GM19328 (cell line): ENCODE results near the gene MSANTD4.
"Not testable (repeated sequence)": the region's sequence is repeated elsewhere in the genome, so short reads cannot be mapped to it uniquely, and the experiment has no call there.

ENCODE experiments used
- ATAC-seq: cut with Tn5 transposase; IDR thresholded peaks from one replicate; pipeline ENCODE4 v1.9.1; 2021; ENCODE audit warnings: mild to moderate bottlenecking, moderate library complexity; ENCODE audit not compliant: unreplicated experiment

Gene MSANTD4

DNA sequence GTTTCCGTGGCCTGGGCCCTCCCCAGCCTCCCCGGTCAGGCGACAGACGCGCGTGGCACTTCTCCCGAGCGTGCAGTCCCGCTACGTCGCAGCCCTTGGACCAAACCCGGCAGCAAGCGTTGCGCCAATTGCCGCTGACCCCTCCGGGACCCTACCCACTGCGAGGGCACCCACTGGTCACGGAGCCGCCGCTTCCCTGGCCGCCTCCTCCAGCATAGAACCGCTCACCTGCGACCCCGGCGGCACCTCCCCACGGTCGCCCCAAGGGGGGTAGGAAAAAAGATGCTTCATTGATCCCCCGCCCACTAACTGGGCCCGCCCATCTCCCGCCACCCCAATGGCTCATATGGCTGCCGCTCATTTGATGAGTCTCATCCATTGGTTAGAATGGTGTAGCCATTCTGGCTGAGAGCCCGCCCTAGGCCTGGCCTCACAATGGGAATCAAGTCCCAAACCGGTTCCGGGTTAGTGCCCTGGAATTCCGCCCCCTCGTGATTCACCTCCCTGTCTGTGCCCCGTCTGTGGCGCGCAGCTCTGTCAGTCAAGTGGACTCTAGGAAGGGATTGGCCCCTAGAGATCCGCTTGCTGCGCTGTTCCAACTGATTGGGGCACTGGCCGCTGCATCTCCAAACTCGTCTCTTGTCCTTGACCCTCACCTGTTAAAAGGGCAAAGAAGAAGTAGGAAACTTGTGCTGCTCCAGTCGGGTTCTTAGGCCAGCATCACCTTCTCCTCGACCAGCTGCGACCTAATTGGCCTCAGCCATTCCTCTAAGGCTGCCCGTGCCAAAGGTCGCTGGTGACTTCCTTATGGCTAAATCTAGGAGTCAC is at the start of gene MSANTD4:
Gene MSANTD4 (minus strand): TSS at position 274 of the 828 bp plus-strand sequence. CDS start 11,323 bp downstream, outside the sequence.
- ATAC-seq: peak; percentile 98

- no peak for ATAC-seq
Observed at GRCh38 chr11:106070606-106071005, 48.6 kb upstream of the MSANTD4 start.

DNA sequence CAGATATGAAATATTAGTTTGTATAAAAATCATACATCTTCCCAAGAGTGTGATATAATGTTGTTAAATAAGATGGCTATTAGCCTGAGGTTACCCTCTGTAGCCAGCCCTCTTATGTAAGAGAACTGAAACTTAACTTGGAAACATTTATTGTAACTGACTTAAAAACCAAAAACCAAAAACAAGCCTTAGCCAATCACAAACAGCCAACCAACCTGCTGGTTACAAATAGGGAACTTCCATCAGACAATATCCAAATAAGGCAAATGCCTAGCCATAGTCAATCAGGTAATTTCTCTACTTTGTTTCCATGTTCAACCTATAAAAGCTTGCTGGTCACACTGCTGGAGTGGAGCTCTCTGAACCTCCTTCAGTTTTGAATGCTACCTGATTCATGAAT is 41.0 kb upstream of the MSANTD4 start:
- ATAC-seq: no peak

GRCh38 chr11:106061954-106062949 is 40.2 kb upstream of the MSANTD4 start:
- no peak for ATAC-seq

DNA sequence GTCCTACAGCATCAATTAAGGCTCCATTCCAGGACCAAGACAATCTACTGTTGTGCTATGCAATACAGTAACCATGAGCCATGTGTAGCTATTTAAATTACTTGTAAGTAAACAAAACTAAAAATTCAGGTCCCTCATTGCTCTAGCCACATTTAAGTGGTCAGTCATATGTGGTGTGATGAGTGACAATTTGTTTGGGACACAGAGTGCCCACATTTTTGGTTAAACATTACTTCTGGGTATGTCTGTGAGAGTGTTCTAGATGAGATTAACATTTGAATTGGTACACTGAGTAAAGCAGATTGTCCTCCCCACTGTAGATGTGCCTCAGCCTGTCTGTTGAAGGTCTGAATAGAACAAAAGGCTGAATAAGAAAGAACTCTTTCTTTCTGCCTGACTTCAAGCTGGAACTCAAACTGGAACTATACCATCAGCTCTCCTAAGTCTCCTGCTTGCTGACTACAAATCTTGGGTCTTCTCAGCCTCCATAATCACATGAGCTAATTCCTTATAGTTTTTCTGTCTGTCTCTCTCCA is 39.3 kb upstream of the MSANTD4 start:
- no peak for ATAC-seq

DNA sequence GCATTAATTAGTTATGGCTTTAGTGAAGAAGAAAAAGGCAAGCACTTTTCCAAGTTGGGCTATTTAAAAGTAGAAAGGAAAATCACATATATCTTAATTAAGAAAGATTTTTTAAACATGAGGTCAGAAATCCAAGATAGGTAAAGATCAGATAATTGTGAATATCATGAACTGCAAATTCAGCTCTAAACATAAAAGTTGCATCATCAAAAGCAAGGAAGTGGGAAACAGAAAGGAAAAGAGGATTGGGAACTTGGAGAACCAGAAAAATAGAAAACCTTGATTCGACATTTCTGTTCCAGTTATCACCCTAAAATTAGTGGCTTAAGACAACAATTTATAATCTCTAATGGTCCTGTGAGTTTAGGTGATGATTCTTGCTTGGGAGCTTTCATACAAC is 37.6 kb upstream of the MSANTD4 start:
- ATAC-seq: no peak

GRCh38 chr11:106058377-106058776 is 36.3 kb upstream of the MSANTD4 start:
- not testable (repeated sequence) for ATAC-seq

DNA sequence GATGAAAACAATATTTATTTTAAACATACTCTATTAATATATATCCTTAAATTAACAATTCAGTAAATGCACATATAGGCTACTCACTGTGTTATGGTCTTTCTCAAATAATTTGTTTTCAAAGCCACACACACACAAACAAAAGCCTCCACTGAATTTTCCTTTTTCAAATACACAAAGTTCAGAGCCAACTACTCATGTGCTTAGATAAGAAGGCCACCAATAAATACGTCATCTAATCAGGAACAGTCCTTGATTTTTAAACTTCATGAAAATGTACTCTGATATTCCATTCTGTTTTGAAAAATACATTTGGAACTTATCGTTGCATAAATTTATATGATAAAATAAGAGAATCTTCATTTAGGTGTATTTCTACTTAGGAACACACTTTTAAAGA is 29.1 kb upstream of the MSANTD4 start:
- ATAC-seq: no peak

- no peak for ATAC-seq
Observed at GRCh38 chr11:106049727-106050476, 27.9 kb upstream of the MSANTD4 start.

- no peak for ATAC-seq
Observed at GRCh38 chr11:106047631-106048030, 25.6 kb upstream of the MSANTD4 start.

- ATAC-seq: no peak
Observed at GRCh38 chr11:106043540-106043939, 21.5 kb upstream of the MSANTD4 start.

DNA sequence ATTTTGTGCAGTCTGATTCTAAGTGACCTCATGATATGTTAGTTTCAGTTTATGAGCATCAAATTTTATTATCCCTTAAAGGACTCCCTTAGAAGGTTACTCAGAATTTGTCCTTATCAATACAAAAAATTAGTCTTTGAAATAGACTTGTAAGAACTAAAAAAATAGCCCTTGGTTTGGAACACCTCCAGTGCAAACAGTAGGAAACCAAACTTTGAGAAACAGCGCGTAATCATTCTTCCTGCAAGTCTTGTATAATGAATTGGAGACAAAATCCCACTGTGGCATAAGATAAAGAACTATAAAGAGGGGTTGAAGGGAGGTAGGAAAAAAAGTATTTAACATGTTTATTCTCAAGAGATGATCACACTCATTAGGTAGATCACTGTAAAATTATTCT is 10.8 kb upstream of the MSANTD4 start:
- no peak for ATAC-seq

DNA sequence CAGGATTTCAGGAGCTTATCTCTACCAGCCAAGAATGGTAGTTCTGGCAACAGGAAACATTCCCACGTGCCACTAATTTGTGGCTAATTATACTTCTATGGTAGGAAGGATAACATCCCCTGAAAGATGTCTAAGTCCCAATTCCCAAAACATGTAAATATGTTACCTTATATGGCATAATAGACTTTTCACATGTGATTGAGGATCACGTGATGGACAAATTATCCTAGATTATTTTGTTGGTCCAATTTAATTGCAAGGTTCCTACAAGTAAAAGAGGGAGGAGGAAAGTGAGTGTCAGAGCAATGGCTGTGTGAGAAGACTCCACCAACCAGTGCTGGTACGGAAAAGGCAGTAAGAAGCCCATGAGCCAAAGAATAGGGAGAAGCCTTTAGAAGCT is 9.9 kb upstream of the MSANTD4 start:
- ATAC-seq: no peak

DNA sequence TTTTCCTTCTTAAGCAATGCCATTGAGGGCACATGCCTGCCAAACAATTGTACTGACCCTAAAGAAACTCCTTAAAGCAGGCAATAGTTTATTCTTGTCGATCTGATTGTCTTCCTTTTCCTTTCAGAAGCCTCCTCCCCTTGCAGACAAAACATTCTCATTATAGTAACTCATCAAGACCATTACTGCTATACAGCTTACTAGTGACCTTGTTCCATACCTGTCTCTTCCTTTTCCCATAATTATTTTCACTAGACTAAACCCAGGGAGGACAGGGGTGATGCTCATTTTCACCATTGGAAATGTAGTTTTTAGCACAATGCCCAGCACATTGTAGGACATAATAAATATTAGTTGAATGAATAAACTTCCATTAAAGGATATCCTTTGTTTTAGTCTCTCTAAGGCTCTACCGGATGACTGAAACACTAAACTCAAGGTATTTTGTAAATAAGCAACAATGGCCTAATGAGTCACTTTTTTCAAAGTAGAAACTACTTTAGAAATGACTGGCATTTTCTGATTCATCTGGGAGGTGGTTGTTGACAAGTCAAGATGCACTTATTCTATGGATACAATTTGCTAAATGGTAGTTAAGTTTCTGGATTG is 9.3 kb upstream of the MSANTD4 start:
- no peak for ATAC-seq

DNA sequence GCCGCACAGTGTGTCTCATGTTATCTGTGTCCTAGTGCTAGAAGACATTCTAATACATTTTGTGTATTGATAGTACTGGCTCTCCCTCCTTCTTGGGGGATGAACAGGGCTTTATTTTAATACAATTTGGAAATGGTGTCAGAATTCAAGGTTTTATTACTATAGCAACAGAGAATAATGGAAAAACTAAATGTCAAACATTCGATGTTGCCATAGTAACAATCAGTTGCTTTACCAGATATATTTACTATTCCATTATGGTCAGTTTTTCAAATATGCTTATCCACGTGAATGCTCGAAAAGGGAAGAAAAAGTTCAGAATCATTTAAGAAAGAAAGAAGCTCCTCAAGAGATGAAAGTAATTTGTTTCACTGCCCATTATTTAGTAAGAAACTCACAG is 8.6 kb upstream of the MSANTD4 start:
- no peak for ATAC-seq

DNA sequence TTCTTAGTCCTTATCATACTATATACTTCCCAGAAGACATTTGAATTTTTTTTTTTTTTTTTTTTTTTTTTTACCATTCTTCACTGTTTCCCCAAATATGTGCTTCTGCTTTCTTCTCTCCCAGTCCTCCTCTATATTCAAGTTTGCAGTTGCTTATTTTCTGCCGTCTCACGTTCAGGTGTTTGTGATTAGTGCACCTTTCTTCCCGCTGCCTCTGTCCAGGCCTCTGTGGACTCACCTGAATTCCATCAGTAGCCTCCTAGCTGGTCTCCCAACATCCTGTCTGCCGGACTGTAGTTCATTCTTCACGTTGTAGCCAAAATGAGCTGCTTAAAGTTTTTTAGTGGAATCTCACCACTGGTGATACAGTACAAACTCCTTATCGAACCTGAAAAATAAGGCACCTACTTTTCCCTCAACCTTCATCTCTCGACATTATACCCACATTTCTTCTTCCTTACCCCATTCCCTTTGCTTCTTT is 795 bp upstream of the MSANTD4 start:
- no peak for ATAC-seq

GRCh38 chr11:106021181-106021966 is 666 bp downstream of the MSANTD4 start:
- peak; percentile 5 for ATAC-seq

DNA sequence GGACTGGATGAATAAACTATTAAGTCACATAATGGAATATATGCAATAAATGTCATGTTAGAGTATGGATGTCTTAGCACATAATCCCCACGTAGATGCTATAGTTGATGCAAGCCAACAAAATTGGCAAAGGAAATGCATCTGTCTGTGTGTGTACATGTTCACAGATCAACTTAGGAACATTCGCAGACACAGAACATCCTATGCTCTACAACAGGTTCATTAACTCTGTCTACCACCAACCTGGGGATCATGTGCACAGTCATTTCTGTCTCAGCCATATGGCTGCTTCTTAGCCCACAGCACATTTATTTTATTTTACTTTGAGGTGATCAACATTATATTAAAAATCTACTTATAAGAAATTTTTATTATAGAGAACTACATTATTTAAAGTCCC is 4.9 kb downstream of the MSANTD4 start:
- no peak for ATAC-seq

DNA sequence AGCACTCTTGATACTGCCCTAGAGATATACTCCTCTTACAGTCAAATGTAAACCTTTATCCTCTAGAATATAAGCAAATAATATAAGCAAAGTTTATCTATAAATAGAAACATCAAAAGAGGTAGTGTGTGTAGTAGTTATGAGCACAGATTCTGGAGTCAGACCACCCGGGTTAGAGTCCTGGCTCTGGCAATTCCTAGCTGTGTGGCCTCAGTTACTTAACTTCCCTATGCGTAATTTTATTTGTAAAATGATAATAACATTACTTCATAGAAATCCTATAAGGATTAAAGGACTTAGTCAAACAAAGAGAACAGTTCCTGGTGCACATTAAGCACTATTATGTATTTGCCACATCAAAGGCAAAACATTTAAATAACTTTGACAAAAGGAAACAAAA is 7.0 kb downstream of the MSANTD4 start:
- ATAC-seq: no peak
